Daoy (cell line): ENCODE measurements around the gene KLF2. TPM values are rescaled to one million over a fixed set of nuclear protein-coding genes. Genes with fewer than 3 reads are reported as not detected.

Source experiments
- DNase-seq: peaks from one replicate; pipeline ENCODE4 v3.0.0-alpha.2; 2015; ENCODE audit warnings: low read depth
- total RNA-seq: library from RNA; depleted of rRNA; stranded (reverse); fragments of >200 nt; shearing (Covaris generic); gene quantifications from 2 replicates; pipeline ENCODE4 v1.2.3, GENCODE V29; 2014

Gene KLF2
- total RNA-seq, 1 experiment from 2014 or later, result 1.9 TPM

GRCh38 chr19:16308081-16308480, 16.5 kb upstream of the KLF2 start:
- DNase-seq, result no peak

GRCh38 chr19:16309643-16310042, 15.0 kb upstream of the KLF2 start:
- no peak for DNase-seq

GRCh38 chr19:16315825-16316505, 8.7 kb upstream of the KLF2 start:
- DNase-seq, result peak; percentile 60

GRCh38 chr19:16316506-16316882, 8.1 kb upstream of the KLF2 start:
- DNase-seq, result no peak

GRCh38 chr19:16319481-16319880, 5.1 kb upstream of the KLF2 start:
- DNase-seq, result peak; percentile 41

GRCh38 chr19:16320987-16321386, 3.6 kb upstream of the KLF2 start:
- DNase-seq, result peak; percentile 56

- peak; percentile 68 for DNase-seq
These were observed 518 bp downstream of the KLF2 start for GRCh38 chr19:16325161-16325527.

GRCh38 chr19:16325641-16326400, 1.2 kb downstream of the KLF2 start:
- peak; percentile 44 for DNase-seq

- no peak for DNase-seq
These were observed 2.0 kb downstream of the KLF2 start for GRCh38 chr19:16326401-16327168.

GRCh38 chr19:16327169-16327475, 2.5 kb downstream of the KLF2 start:
- no peak for DNase-seq

GRCh38 chr19:16327501-16327900, 2.9 kb downstream of the KLF2 start:
- DNase-seq, result no peak

GRCh38 chr19:16327911-16328823, 3.5 kb downstream of the KLF2 start:
- DNase-seq, result no peak

- DNase-seq, result no peak
These were observed 4.3 kb downstream of the KLF2 start for GRCh38 chr19:16328824-16329482.

GRCh38 chr19:16330368-16330801, 5.8 kb downstream of the KLF2 start:
- DNase-seq, result peak; percentile 98

- no peak for DNase-seq
These were observed 6.4 kb downstream of the KLF2 start for GRCh38 chr19:16330806-16331690.

- DNase-seq, result no peak
These were observed 8.5 kb downstream of the KLF2 start for GRCh38 chr19:16333001-16333586.

- no peak for DNase-seq
These were observed 9.8 kb downstream of the KLF2 start for GRCh38 chr19:16334411-16334810.

GRCh38 chr19:16335226-16335625, 10.6 kb downstream of the KLF2 start:
- no peak for DNase-seq

- no peak for DNase-seq
These were observed 11.9 kb downstream of the KLF2 start for GRCh38 chr19:16336571-16336970.
